Erythroblast (primary cell): Measurements from ENCODE around the gene C1QB.

ENCODE experiments used
- GATA1 ChIP-seq: IDR thresholded peaks from 2 replicates; pipeline ENCODE4 v1.6.1; 2011; ENCODE audit warnings: low read depth, mild to moderate bottlenecking, control low read depth, low read length, moderate library complexity
- POLR2A ChIP-seq: IDR thresholded peaks from 2 replicates; pipeline ENCODE4 v1.6.1; 2011; ENCODE audit warnings: mild to moderate bottlenecking, low read length

DNA sequence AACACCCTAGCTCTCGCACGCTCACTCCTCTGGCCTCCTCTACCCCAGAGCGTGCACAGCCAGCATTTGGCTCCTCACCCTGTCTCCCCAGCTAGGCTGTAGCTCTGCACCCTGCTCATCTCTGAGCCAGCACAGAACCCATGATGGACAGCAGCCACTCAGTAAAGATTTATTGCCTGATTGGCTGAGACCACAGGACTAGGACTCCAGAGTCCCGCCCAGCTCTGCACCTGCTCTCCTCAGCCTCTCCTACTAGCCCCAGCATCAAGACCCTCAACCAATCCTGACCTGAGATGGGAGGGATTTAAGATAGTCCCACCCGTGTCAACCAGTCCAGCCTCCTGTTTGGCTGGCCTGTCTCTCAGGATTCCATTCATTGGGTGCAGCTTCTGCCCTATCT, 9.3 kb downstream of the C1QB start:
- no peak for TF ChIP-seq POLR2A
- TF ChIP-seq GATA1: no peak
